Tibial nerve (tissue), 4 donors: ENCODE results near the gene PNLDC1.

Source experiments
- EP300 ChIP-seq, 2 donors: sonication (generic); formaldehyde crosslinking; IDR thresholded peaks; one replicate each; pipeline ENCODE4 v1.6.1; 2017; ENCODE audit warnings: antibody characterized with exemption in 2 of 2, mild to moderate bottlenecking in 1 of 2
- POLR2A ChIP-seq, 2 donors: fragments of 450-650 bp; IDR thresholded peaks; one replicate each; pipeline ENCODE4 v1.6.1; 2017; ENCODE audit warnings: antibody characterized with exemption in 2 of 2, mild to moderate bottlenecking in 2 of 2, moderate library complexity in 2 of 2
- TF ChIP-seq, protein P1 (sequence below), 5 experiments: fragments of 200-600 bp in 3 of 5; fragments of 450-650 bp in 2 of 5; sonication (generic) in 3 of 5; IDR thresholded peaks; one replicate each; pipeline ENCODE4 v1.5.1; 2016 to 2019; ENCODE audit warnings: antibody characterized with exemption in 5 of 5, mild to moderate bottlenecking in 3 of 5, moderate library complexity in 2 of 5

DNA sequence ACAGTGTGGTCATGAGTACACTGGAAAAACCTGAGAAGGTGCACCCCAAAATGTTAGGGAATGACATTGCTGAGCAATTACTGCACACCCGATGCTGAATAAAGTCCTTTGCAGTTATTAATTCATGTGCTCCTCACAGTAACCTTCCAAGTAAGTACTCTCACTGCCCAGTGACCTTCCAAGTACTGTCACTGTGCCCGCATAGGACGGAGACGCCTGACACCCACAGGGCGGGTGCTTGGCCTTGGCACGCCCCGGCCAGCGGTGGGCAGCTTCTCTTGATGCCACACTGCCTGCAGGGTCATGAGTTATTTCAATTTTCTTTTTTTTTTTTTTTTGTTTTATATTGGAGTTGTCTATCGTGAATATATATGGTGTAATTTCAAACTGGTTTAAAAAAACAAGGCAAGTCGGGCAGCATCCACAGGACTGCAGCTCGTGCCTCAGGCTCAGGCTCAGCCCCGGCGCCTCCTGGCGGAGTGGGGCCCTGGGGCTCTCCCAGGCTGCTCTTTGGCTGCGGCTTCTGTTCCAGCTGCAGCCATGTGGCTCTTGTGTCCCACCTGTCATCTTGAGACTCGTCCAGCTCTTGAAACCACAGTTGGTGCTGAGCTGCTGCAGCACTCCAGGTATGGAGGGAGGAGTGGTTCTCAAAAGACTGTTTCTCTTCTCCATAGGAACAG is 27.0 kb downstream of the PNLDC1 start:
- TF ChIP-seq POLR2A (IDR thresholded peaks at IDR 0.05) (no peak), EP300 (IDR thresholded peaks at IDR 0.05) (no peak)
- TF ChIP-seq, protein P1, sequence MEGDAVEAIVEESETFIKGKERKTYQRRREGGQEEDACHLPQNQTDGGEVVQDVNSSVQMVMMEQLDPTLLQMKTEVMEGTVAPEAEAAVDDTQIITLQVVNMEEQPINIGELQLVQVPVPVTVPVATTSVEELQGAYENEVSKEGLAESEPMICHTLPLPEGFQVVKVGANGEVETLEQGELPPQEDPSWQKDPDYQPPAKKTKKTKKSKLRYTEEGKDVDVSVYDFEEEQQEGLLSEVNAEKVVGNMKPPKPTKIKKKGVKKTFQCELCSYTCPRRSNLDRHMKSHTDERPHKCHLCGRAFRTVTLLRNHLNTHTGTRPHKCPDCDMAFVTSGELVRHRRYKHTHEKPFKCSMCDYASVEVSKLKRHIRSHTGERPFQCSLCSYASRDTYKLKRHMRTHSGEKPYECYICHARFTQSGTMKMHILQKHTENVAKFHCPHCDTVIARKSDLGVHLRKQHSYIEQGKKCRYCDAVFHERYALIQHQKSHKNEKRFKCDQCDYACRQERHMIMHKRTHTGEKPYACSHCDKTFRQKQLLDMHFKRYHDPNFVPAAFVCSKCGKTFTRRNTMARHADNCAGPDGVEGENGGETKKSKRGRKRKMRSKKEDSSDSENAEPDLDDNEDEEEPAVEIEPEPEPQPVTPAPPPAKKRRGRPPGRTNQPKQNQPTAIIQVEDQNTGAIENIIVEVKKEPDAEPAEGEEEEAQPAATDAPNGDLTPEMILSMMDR (IDR thresholded peaks at IDR 0.05): no peak
